Embryonic facial prominence (tissue), 1 donor: ENCODE data around the gene RAB12.
A peak's percentile ranks its signal among the peaks of the same experiment; 100 is the strongest.
"Not testable (repeated sequence)": the region's sequence is repeated elsewhere in the genome, so short reads cannot be mapped to it uniquely, and the experiment has no call there.

ENCODE experiments used
- DNase-seq: peaks from one replicate; pipeline ENCODE4 v3.0.0-alpha.2; 2016; ENCODE audit errors: extremely low spot score

The RAB12 gene, protein sequence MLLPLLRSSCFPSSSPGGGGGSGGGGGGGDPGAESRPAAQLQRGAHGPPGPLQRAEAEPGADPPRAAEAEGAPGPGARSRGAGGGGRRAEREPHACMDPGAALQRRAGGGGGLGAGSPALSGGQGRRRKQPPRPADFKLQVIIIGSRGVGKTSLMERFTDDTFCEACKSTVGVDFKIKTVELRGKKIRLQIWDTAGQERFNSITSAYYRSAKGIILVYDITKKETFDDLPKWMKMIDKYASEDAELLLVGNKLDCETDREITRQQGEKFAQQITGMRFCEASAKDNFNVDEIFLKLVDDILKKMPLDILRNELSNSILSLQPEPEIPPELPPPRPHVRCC

DNA sequence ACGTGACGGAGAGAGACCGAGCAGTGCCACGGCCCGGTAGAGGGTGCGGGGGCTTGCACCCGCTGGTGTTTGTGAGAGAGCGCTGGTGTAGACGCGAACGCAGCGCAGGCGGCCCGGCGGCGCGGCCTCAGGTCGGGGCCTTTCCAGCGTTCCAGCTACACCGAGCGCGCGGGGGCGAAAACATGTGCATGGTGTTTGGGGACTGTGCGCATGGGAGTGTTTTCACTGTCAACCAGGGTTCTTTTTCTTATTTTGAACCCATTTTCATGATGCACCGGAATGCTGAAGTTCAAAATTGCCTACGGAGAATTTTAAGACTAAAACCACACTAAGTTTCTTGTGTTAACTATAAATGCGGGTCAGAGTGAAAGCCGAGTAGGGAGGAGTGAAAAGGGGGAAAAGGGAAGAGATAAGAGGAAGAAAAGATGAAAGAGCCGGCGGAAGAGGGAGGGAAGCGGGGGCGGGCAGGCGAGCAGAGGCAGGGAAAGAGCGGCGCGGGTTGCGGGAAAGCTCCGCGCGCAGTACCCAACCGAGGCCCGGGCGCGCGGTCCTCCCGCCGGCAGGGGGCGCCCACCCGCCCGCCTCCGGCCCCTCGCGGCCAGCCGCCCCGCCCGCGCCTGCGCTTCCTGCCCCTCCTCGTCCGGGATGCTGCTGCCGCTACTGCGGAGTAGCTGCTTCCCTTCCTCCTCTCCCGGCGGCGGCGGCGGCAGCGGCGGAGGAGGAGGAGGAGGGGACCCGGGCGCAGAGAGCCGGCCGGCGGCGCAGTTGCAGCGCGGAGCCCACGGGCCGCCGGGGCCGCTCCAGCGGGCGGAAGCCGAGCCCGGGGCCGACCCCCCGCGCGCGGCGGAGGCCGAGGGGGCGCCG, at the start of gene RAB12:
TSS of gene RAB12 (plus strand) at position 643 of the 864 bp plus-strand sequence. CDS start at position 646, 3 bp downstream.
- peak; percentile 79 for DNase-seq

DNA sequence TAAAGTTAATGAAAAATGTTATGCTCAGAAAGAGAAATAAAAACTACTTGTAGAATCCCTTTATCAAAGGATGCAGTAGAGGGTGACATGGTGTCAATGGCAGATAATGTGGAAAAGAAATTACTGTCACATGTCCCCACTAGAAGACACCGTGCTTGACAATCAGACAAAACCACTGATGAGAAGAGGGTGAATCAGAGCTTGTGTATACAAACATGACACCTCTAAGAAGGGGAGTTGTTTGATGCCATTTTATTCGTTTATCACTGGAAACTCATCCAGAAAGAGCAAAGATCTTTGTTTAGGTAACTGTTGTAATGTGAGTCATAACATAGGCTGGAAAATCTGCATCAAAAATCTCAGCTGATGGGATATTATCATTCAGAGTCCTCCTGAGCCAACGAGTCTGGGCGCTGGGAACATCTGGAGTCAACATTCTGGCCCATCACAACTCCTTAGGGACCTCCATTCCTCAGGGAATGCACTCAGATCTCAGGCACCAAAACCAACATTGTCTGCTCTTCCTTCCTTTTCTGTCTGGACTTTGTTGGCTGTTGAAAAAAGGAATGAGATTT, 49.5 kb upstream of the RAB12 start:
- no peak for DNase-seq

- DNase-seq, result no peak
Observed at GRCh38 chr18:8561123-8561910, 47.9 kb upstream of the RAB12 start.

- no peak for DNase-seq
Observed at GRCh38 chr18:8562070-8562469, 47.2 kb upstream of the RAB12 start.

- DNase-seq, result no peak
Observed at GRCh38 chr18:8562919-8563318, 46.3 kb upstream of the RAB12 start.

DNA sequence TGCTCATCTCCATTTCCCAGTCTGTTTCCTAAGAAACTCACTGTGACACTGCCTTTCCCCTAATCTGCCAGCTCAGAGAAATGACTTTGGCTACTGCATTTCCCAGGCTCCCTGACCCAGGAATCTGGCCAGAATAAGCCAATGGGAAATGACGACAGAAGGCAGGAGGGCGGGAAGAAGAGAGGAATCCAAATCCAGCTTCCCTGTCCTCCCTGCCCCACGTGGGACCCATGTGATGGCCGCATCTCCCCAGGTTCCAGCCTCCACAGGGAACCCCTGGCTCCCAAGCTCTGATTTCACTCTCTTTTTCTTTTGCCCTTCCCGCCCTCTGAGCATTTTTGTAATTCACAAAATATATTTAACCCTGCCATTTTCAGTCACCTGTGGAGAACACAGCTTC, 37.8 kb upstream of the RAB12 start:
- no peak for DNase-seq

- DNase-seq, result not testable (repeated sequence)
Observed at GRCh38 chr18:8573766-8574165, 35.5 kb upstream of the RAB12 start.

- DNase-seq, result no peak
Observed at GRCh38 chr18:8584798-8585197, 24.4 kb upstream of the RAB12 start.

GRCh38 chr18:8586941-8587340, 22.3 kb upstream of the RAB12 start:
- no peak for DNase-seq

DNA sequence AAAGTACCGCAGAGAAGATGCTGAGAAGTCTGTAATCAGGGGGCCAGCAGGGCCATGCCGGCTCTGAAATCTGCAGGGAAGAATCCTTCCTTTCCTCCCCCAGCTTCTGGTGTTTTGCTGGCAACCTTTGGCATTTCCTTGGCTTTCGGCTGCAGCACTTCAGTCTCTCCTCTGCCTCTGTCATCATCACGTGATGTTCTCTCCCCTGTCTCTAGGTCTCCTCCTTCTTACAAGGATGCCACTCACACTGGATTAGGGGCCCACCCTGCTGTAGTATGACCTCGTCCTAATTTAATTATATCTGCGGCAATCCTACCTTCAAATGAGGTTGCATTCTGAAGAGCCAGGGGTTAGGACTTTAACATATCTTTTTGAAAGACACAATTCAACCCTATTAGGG, 13.8 kb upstream of the RAB12 start:
- DNase-seq, result no peak

DNA sequence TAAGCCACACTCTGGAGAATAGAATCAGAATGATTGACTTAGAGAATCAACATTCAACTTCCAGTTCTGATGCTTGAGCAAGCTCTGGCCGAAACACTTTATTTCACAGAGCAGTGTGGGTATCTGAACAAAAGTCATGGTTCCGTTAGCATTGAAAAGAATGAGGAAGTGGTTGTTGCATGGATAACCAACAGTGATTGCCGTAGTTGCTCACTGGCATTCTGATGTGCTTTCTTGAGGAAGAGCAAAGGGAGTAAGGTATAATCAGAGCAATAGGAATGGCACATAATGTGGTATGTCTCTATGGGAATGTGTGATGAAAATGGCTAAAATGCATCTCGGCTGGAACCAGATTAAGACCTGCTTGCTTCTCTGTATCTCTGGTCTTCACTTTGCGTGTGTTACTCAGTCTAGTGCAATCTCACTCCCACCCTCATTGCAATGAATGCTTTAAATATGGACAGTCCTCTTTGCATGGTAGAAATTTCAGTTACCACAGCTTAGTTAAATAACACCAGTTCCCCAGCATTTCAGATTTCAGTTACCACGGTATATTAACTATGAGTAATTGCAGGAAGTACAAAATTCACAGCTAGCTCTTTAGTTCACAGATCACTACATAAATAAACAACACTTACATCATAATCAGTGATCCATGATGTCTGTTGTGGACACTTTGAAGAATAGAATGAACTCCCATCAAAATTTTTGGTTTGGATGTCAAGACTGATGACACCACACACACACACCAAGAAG, 7.8 kb upstream of the RAB12 start:
- DNase-seq, result no peak

GRCh38 chr18:8602040-8602439, 7.2 kb upstream of the RAB12 start:
- no peak for DNase-seq

GRCh38 chr18:8602557-8602956, 6.7 kb upstream of the RAB12 start:
- no peak for DNase-seq

GRCh38 chr18:8603663-8604520, 5.3 kb upstream of the RAB12 start:
- DNase-seq, result no peak

DNA sequence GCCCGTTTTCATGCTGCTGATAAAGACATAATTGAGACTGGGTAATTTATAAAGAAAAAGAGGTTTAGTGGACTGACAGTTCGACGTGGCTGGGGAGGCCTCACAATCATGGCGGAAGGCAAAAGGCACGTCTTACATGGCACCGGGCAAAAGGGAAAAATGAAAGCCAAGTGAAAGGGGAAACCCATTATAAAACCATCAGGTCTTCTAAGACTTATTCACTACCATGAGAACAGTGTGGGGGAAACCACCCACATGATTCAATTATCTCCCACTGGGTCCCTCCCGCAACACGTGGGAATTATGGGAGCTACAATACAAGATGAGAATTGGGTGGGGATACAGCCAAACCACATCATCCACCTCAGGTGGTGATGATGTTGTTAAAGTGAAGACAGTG, 3.3 kb upstream of the RAB12 start:
- no peak for DNase-seq

DNA sequence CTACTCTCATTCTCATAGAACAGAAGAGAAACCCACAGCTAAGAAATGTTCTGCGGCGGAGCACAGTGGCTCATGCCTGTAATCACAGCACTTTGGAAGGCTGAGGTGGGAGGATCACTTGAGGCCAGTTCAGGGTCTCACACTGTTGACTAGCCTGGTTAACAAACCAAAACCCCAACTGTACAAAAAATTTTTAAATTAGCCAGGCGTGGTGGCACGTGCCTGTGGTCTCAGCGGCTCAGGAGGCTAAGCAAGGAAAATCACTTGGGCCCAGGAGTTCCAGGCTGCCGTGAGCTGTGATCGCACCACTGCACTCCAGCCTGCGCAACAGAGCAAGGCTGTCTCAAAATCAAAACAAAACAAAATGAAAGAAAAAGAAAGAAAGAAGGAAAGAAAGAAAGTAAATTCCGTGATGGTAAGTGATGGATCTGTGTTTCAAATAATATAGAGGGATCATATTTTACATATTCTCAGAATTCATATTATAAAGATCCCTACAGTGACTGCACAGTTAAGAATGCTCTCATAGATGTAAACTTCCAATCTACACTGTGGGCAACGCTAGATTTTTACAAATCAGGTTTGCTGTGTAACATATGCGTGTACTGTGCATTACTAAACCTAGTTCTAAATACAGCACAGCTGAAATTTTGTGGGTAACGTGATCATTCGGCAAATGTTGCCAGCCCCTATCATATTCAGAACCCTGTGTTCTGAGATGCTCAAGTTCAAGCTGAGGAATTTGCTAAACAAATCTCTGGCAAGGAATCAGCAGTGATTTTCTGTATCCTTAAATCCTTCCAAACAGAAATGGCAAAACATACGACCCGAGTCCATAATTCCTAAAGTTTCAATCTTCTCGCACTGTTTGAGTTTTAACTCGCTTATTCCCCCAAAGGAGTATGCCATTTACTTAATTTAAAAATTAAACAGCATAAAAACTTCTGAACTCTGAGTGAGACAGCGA, 1.2 kb upstream of the RAB12 start:
- peak; percentile 33 for DNase-seq

GRCh38 chr18:8609659-8610458, 622 bp downstream of the RAB12 start:
- DNase-seq, result no peak

GRCh38 chr18:8610459-8610851, 1.2 kb downstream of the RAB12 start:
- no peak for DNase-seq
